Fibroblast of skin of back (primary cell): ENCODE data around the gene DGKI.
A peak's percentile ranks its signal among the peaks of the same experiment; 100 is the strongest.

Experiments used
- DNase-seq: peaks from one replicate; pipeline ENCODE4 v3.0.0-alpha.2; 2013

Gene DGKI

DNA sequence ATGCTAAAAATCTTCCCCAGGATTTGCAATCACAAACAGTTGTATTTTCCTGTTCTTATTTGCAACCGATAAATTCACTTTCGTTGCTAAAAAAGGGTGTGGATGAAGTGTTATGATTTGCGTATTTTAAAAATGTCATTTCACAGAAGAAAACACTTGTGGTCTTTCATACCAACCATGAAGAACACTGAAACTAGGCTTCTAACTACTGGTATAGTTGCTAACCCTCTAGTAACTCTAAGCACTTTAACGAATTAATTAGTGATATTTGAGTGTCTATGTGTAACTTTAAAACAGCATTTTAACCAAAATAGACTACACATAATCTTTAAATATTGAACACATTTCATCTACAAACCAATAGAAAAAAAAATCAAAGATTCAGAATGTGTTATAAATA is 315.1 kb downstream of the DGKI start:
- DNase-seq, result no peak

DNA sequence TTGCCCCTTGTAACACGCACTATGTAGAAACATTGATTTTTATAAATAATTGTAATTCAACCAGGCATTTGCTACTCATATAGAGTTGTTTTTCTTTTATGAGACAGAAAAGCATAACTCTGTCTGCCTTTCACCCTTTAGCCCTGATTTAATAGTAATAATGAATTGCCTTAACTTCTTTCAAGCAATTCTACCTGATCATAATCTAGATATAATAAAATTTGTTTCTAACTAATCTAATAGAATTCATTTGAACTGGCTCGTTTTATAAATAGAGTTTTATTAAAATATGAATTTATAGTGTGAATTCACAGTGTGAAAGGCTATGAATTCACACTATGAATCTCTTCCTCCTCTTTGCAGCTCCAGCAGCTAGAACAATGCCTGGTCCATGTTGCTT is 319.1 kb downstream of the DGKI start:
- DNase-seq, result no peak

DNA sequence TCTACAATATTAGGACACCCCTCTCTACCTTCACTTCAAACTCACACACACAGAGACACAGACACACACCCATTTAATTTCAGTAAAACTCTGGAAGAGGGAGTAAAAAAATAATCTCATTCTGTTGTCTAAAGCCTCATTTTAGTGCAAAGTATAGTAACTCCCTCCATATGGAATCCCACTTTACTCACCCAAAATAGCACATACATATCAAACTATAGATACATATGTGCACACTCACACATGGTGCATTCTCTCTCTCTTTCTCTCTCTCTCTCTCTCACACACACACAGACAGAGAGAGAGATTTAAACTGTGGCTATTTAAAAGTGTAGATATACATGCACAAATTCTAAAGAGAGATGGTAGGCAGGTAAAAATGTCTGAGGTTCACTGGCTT is 323.6 kb downstream of the DGKI start:
- DNase-seq, result no peak

DNA sequence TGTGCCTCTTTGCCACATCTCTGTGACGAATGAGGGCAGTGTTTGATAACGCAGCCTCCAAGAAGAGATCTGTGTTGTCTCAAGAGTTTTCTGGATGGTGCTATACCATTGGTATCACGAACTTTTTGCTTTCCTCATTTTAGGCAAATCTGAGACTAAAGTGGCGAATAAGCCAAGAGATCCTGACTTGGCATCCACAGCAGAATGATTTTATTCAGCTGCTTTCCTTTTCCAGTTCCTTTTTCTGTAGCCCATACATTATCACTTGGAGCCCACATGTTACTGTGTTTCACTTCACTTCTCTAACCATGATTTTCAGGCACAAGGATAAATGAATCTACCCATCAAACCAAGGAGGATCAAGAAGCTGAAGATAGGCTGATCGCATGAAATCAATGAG is 325.3 kb downstream of the DGKI start:
- DNase-seq, result no peak

- DNase-seq, result no peak
Observed at GRCh38 chr7:137519947-137520346, 326.8 kb downstream of the DGKI start.

DNA sequence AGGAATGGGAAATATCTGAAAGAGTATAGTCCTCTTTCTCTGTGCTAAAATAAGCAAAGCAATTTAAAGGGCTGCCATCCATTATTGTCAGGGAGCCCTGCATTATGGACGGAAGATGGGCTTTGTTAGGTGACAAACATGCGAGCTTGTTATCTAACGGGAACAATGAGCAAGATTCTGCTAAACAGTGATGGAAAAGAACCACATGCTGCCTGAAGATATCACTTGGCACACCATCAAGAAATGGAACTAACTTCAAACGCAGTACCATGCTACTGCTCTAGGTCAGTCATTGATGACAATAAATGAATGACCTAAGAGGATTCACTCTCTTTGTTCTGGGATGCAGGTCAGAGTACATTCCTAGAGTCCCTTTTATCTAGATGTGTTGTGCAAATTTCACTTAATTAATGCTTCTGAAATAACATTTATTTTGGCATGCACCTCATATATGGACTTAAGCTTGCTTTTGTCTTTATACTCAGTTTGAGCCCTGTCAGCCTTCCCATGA is 327.5 kb downstream of the DGKI start:
- no peak for DNase-seq

- no peak for DNase-seq
Observed at GRCh38 chr7:137513091-137513490, 333.7 kb downstream of the DGKI start.

GRCh38 chr7:137507096-137507495 is 339.7 kb downstream of the DGKI start:
- DNase-seq, result no peak

- no peak for DNase-seq
Observed at GRCh38 chr7:137506031-137506430, 340.7 kb downstream of the DGKI start.

- DNase-seq, result no peak
Observed at GRCh38 chr7:137501562-137501961, 345.2 kb downstream of the DGKI start.

GRCh38 chr7:137492889-137493288 is 353.9 kb downstream of the DGKI start:
- no peak for DNase-seq

- no peak for DNase-seq
Observed at GRCh38 chr7:137489880-137490279, 356.9 kb downstream of the DGKI start.

- no peak for DNase-seq
Observed at GRCh38 chr7:137488038-137488437, 358.7 kb downstream of the DGKI start.

GRCh38 chr7:137485818-137486217 is 361.0 kb downstream of the DGKI start:
- no peak for DNase-seq

DNA sequence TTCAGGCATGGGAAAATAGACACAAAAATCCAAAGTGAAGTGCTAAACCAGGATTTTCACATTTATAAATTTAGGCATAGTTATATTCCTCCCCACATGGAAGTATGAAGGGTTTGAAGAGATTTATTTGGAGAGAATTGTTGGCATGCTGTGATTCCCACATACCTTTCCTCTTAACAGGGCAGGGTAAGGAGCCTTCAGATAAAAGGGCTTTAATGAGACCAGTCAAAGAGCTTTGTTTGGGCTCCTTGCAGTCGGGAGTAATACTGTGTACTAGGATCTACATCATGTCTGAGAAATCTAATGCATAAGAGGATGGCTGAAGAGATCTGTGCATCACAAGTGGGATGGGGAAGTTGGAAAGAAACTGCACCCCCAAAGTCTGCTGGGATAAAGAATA is 362.4 kb downstream of the DGKI start:
- DNase-seq, result peak; percentile 28

GRCh38 chr7:137482466-137482865 is 364.3 kb downstream of the DGKI start:
- DNase-seq, result peak; percentile 55

- peak; percentile 64 for DNase-seq
Observed at GRCh38 chr7:137480824-137481365, 365.9 kb downstream of the DGKI start.

GRCh38 chr7:137480401-137480800 is 366.4 kb downstream of the DGKI start:
- no peak for DNase-seq

DNA sequence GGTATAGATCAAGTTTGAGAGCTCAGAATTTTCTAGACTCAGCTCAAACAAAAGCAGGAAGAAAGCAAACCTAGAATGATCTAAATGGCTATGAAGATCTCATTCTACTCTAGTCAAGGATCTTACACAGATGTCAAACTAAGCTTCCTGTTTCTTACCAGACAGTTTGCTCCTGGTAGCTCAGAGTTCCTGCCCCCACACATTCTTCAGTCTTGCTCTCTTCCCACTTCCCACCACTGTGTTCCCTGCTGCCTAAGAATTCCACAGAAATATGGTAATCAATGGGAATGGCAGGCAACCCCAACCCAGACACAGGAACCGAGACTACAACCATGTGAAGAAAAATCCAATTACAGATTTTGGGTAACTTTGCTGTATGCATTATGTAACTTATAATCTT is 369.8 kb downstream of the DGKI start:
- DNase-seq, result peak; percentile 69

DNA sequence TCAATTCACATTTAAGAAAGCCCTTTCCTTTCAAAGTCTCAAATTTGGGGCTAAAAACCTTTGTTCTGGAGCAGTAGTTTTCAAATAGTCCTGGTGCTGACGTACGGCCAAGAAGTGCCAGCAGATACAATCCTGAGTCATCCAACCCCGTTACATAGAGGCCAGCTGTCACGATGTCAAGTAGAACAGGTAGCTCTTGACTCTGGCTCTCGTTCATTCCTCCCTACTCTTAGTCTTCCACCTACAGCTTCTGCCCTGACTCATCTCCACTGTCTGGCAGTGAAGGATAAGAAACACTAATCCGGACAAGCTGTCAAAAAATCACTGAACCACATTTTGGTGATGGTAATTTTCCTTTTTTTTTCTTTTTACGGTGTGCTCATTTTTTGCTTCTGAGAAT is 370.8 kb downstream of the DGKI start:
- DNase-seq, result no peak

GRCh38 chr7:137474540-137475026 is 372.2 kb downstream of the DGKI start:
- no peak for DNase-seq

DNA sequence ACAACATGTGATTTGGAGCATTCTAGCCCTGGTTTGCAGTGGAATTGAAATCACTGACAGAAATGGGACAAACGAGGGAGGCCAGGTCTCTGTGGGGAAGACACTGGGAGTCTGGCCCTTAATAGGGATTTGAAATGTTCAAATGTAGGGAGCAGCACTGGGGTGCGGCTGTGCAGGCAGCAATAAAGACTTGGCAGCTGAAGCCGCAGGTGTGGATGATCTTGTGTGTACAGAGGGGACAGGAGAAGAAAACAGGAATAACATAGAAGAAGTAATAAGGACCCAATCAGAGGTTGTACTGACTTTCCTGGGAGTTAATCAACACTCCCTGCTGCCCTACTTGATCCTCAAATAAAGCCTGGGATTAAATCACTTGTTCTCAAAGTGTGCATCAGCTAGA is 375.6 kb downstream of the DGKI start:
- no peak for DNase-seq

GRCh38 chr7:137469858-137470257 is 376.9 kb downstream of the DGKI start:
- no peak for DNase-seq

GRCh38 chr7:137469191-137469811 is 377.5 kb downstream of the DGKI start:
- no peak for DNase-seq

DNA sequence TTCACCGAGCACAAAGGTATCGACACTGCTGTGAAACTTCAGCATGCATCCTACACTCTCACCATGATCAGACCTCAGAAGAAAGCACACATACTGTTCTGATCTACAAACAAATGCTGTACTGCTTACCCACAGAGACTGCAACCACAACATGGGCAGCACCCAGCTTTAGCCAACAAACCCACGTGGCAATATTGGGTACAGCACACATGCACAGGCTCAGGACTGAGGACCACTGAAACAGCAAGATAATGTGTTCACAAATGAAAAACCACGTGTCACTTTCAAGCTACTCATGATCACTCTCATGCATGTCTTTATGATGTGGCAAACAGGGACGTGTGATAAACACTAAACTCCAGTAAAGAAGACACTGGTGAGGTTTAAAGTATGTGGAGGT is 383.9 kb downstream of the DGKI start:
- DNase-seq, result no peak
